Activated naive CD4-positive, alpha-beta T cell treated with anti-CD3 and anti-CD28 coated beads for 36 hours (primary cell): ENCODE data around the gene SPEF2. TPM values are rescaled to one million over a fixed set of nuclear protein-coding genes. Genes with fewer than 3 reads are reported as not detected.
"Not testable (repeated sequence)": the region's sequence is repeated elsewhere in the genome, so short reads cannot be mapped to it uniquely, and the experiment has no call there.

ENCODE experiments used
- CTCF ChIA-PET: fragments of 350-600 bp; sonication (Branson Sonifier 250); formaldehyde crosslinking; loops from one replicate; lab custom pipeline; 2021; ENCODE audit warnings: antibody characterized with exemption; lab: Charles Lee
- DNase-seq: peaks from one replicate; pipeline ENCODE4 v3.0.0-alpha.2; 2020
- H3K27ac Mint-ChIP-seq: one replicate; pipeline ENCODE4 v1.8.0; 2021; ENCODE audit warnings: mild to moderate bottlenecking, mixed read lengths
- H3K27me3 Mint-ChIP-seq: one replicate; pipeline ENCODE4 v1.8.0; 2021; ENCODE audit warnings: low read depth, mixed read lengths
- H3K36me3 Mint-ChIP-seq: one replicate; pipeline ENCODE4 v1.8.0; 2021; ENCODE audit warnings: low read depth, mixed read lengths
- H3K4me1 Mint-ChIP-seq: one replicate; pipeline ENCODE4 v1.8.0; 2021; ENCODE audit warnings: low read depth, mixed read lengths
- H3K4me3 Mint-ChIP-seq: one replicate; pipeline ENCODE4 v1.8.0; 2021; ENCODE audit warnings: mild to moderate bottlenecking, moderate library complexity, mixed read lengths
- H3K9me3 Mint-ChIP-seq: one replicate; pipeline ENCODE4 v1.8.0; 2021; ENCODE audit warnings: mixed read lengths
- intact Hi-C: fragments of 100-400 bp; cut with micrococcal nuclease; formaldehyde crosslinking; loops from one replicate; pipeline ENCODE4 v1.15.1; 2023
- total RNA-seq, 2 experiments: library from RNA; stranded (reverse); gene quantifications; one replicate each; pipeline ENCODE4 v1.2.3, GENCODE V29; 2021

SPEF2 gene
- total RNA-seq, 2 experiments from 2014 or later = 6.5 to 6.6 TPM

- no peak overlapping the region for H3K4me3 Mint-ChIP-seq
Measured at GRCh38 chr5:35828082-35828598, 210.5 kb downstream of the SPEF2 start.

GRCh38 chr5:35830587-35830986, 212.9 kb downstream of the SPEF2 start:
- H3K36me3 Mint-ChIP-seq = no peaks in the 10 kb centered on the region
- H3K4me3 Mint-ChIP-seq = peak overlapping the region; percentile 5
- CTCF ChIA-PET = interaction anchor here (0.7 to 1.4 kb wide), 11 partner anchors 8 to 95 kb away, joined by 3 to 7 read pairs (median 3); partner anchors contain the start of gene IL7R
- intact Hi-C loops = loop anchor here (10.0 kb wide), 2 partner anchors 1054 to 1296 kb away; no protein-coding TSS in a partner anchor
- H3K27ac Mint-ChIP-seq = peak overlapping the region; percentile 95
- no peaks in the 10 kb centered on the region for H3K9me3 Mint-ChIP-seq
- no peak for DNase-seq
- H3K27me3 Mint-ChIP-seq = no peaks in the 10 kb centered on the region
- peaks cover 96% of the 10 kb centered on the region for H3K4me1 Mint-ChIP-seq

More at GRCh38 chr5:35828082-35828598, 210.5 kb downstream of the SPEF2 start:
- Mint-ChIP-seq H3K9me3 (no peaks in the 10 kb centered on the region), H3K36me3 (peaks cover 2% of the 10 kb centered on the region), H3K27ac (peak overlapping the region; percentile 95), H3K27me3 (no peaks in the 10 kb centered on the region), H3K4me1 (peaks cover 96% of the 10 kb centered on the region)
- intact Hi-C loops = no loop called here
- no peak for DNase-seq
- CTCF ChIA-PET = interaction anchor here (0.6 to 1.5 kb wide), 5 partner anchors 10 to 97 kb away, joined by 3 to 5 read pairs (median 3); no protein-coding TSS in a partner anchor

- CTCF ChIA-PET = interaction anchor here (0.8 to 2.5 kb wide), 10 partner anchors 8 to 54 kb away, joined by 3 to 10 read pairs (median 5); no protein-coding TSS in a partner anchor
- intact Hi-C loops = loop anchor here (1.0 to 10.0 kb wide), 9 partner anchors 10 to 1298 kb away; no protein-coding TSS in a partner anchor
- Mint-ChIP-seq H3K9me3 (no peaks in the 10 kb centered on the region), H3K27me3 (no peaks in the 10 kb centered on the region), H3K27ac (peak overlapping the region; percentile 95), H3K36me3 (no peaks in the 10 kb centered on the region), H3K4me1 (peaks cover 94% of the 10 kb centered on the region), H3K4me3 (no peak overlapping the region)
- DNase-seq = no peak
Measured at GRCh38 chr5:35832762-35833161, 215.1 kb downstream of the SPEF2 start.

- H3K9me3 Mint-ChIP-seq = no peaks in the 10 kb centered on the region
- H3K4me1 Mint-ChIP-seq = peaks cover 94% of the 10 kb centered on the region
- intact Hi-C loops = loop anchor here (2.0 to 10.0 kb wide), 4 partner anchors 48 to 1298 kb away; no protein-coding TSS in a partner anchor
- CTCF ChIA-PET = interaction anchor here (0.8 to 2.5 kb wide), 11 partner anchors 9 to 54 kb away, joined by 3 to 10 read pairs (median 5); no protein-coding TSS in a partner anchor
- no peaks in the 10 kb centered on the region for H3K36me3 Mint-ChIP-seq
- no peaks in the 10 kb centered on the region for H3K27me3 Mint-ChIP-seq
- no peak for DNase-seq
- peak overlapping the region; percentile 95 for H3K27ac Mint-ChIP-seq
- H3K4me3 Mint-ChIP-seq = peak overlapping the region; percentile 40
Measured at GRCh38 chr5:35833224-35833623, 215.6 kb downstream of the SPEF2 start.

- intact Hi-C loops = loop anchor here (1.0 to 10.0 kb wide), 13 partner anchors 16 to 1301 kb away; partner anchors contain the start of gene IL7R
- Mint-ChIP-seq H3K4me3 (peak overlapping the region; percentile 45), H3K27me3 (no peaks in the 10 kb centered on the region), H3K9me3 (no peaks in the 10 kb centered on the region), H3K27ac (peak overlapping the region; percentile 95), H3K4me1 (peaks cover 95% of the 10 kb centered on the region), H3K36me3 (no peaks in the 10 kb centered on the region)
- DNase-seq = no peak
- CTCF ChIA-PET = interaction anchor here (0.7 to 2.1 kb wide), 7 partner anchors 9 to 57 kb away, joined by 3 to 12 read pairs (median 3); partner anchors contain the start of gene IL7R
Measured at GRCh38 chr5:35835796-35836742, 218.4 kb downstream of the SPEF2 start.

GRCh38 chr5:35838370-35839042, 220.8 kb downstream of the SPEF2 start:
- intact Hi-C loops = loop anchor here (5.0 to 10.0 kb wide), 3 partner anchors 521 to 1304 kb away; no protein-coding TSS in a partner anchor
- Mint-ChIP-seq H3K4me3 (no peak overlapping the region), H3K4me1 (peaks cover 74% of the 10 kb centered on the region), H3K36me3 (peaks cover 6% of the 10 kb centered on the region), H3K9me3 (peaks cover 10% of the 10 kb centered on the region), H3K27ac (peak overlapping the region; percentile 95), H3K27me3 (no peaks in the 10 kb centered on the region)
- no peak for DNase-seq
- CTCF ChIA-PET = interaction anchor here (0.6 to 1.2 kb wide), 2 partner anchors 12 to 52 kb away, joined by 3 to 4 read pairs; no protein-coding TSS in a partner anchor

GRCh38 chr5:35842856-35843255, 225.2 kb downstream of the SPEF2 start:
- Mint-ChIP-seq H3K27ac (no peak overlapping the region), H3K36me3 (peaks cover 46% of the 10 kb centered on the region), H3K4me3 (no peak overlapping the region), H3K9me3 (peaks cover 49% of the 10 kb centered on the region), H3K27me3 (no peaks in the 10 kb centered on the region), H3K4me1 (peaks cover 36% of the 10 kb centered on the region)
- CTCF ChIA-PET = no interaction called here
- intact Hi-C loops = no loop called here
- no peak for DNase-seq

- H3K27ac Mint-ChIP-seq, intact Hi-C loops, H3K27me3 Mint-ChIP-seq, H3K4me3 Mint-ChIP-seq: not testable (repeated sequence)
- CTCF ChIA-PET = interaction anchor here (1.0 kb wide), 1 partner anchor 18 kb away, joined by 3 read pairs; no protein-coding TSS in a partner anchor
- H3K4me1 Mint-ChIP-seq = peaks cover 30% of the 10 kb centered on the region
- peak; percentile 56 for DNase-seq
- H3K36me3 Mint-ChIP-seq = peaks cover 52% of the 10 kb centered on the region
- peaks cover 53% of the 10 kb centered on the region for H3K9me3 Mint-ChIP-seq
Measured at GRCh38 chr5:35845508-35845907, 227.8 kb downstream of the SPEF2 start.

- peaks cover 51% of the 10 kb centered on the region for H3K9me3 Mint-ChIP-seq
- intact Hi-C loops = no loop called here
- H3K4me3 Mint-ChIP-seq = no peak overlapping the region
- no peaks in the 10 kb centered on the region for H3K27me3 Mint-ChIP-seq
- peaks cover 40% of the 10 kb centered on the region for H3K4me1 Mint-ChIP-seq
- no peak overlapping the region for H3K27ac Mint-ChIP-seq
- peaks cover 52% of the 10 kb centered on the region for H3K36me3 Mint-ChIP-seq
- DNase-seq = no peak
- CTCF ChIA-PET = no interaction called here
Measured at GRCh38 chr5:35847491-35847890, 229.8 kb downstream of the SPEF2 start.

- no peak for DNase-seq
- CTCF ChIA-PET = no interaction called here
- Mint-ChIP-seq H3K9me3 (peaks cover 47% of the 10 kb centered on the region), H3K36me3 (peaks cover 55% of the 10 kb centered on the region), H3K4me1 (peaks cover 40% of the 10 kb centered on the region), H3K4me3 (no peak overlapping the region), H3K27ac (no peak overlapping the region), H3K27me3 (no peaks in the 10 kb centered on the region)
- intact Hi-C loops = no loop called here
Measured at GRCh38 chr5:35847961-35848360, 230.3 kb downstream of the SPEF2 start.

- H3K4me3 Mint-ChIP-seq = no peak overlapping the region
- peaks cover 59% of the 10 kb centered on the region for H3K36me3 Mint-ChIP-seq
- H3K27me3 Mint-ChIP-seq = no peaks in the 10 kb centered on the region
- peaks cover 34% of the 10 kb centered on the region for H3K9me3 Mint-ChIP-seq
- intact Hi-C loops = loop anchor here (10.0 kb wide), 2 partner anchors 925 to 1025 kb away; partner anchors contain the start of genes DNAJC21 and NIPBL
- CTCF ChIA-PET = interaction anchor here (0.8 to 14.8 kb wide), 5 partner anchors 9 to 76 kb away, joined by 3 to 163 read pairs (median 5); no protein-coding TSS in a partner anchor
- peaks cover 45% of the 10 kb centered on the region for H3K4me1 Mint-ChIP-seq
- H3K27ac Mint-ChIP-seq = peak overlapping the region; percentile 100
- DNase-seq = no peak
Measured at GRCh38 chr5:35849860-35850259, 232.2 kb downstream of the SPEF2 start.
